Calu3 (cell line): ENCODE measurements around the gene ELANE. TPM values are rescaled to one million over a fixed set of nuclear protein-coding genes. Genes with fewer than 3 reads are reported as not detected.
"Not testable (repeated sequence)": the region's sequence is repeated elsewhere in the genome, so short reads cannot be mapped to it uniquely, and the experiment has no call there.

Experiments used
- BruUV-seq: library from RNA; stranded (reverse); fragments of 400-500 nt; replicated peaks from 2 replicates; lab custom pipeline; 2021; lab: Mats Ljungman, UMichigan
- CTCF ChIA-PET: fragments of 300-600 bp; sonication (Branson Sonifier 250); formaldehyde crosslinking; loops from one replicate; lab custom pipeline; 2022; ENCODE audit warnings: antibody characterized with exemption; lab: Charles Lee
- DNase-seq: peaks from one replicate; pipeline ENCODE4 v3.0.0; 2022
- H3K27ac Mint-ChIP-seq: one replicate; pipeline ENCODE4 v1.8.0; 2022; ENCODE audit warnings: mixed read lengths; ENCODE audit not compliant: unreplicated experiment
- H3K27me3 Mint-ChIP-seq: one replicate; pipeline ENCODE4 v1.8.0; 2022; ENCODE audit warnings: mixed read lengths; ENCODE audit not compliant: unreplicated experiment
- H3K36me3 Mint-ChIP-seq: one replicate; pipeline ENCODE4 v1.8.0; 2022; ENCODE audit warnings: mild to moderate bottlenecking, moderate library complexity, mixed read lengths; ENCODE audit not compliant: insufficient read depth, unreplicated experiment
- H3K4me1 Mint-ChIP-seq: one replicate; pipeline ENCODE4 v1.8.0; 2022; ENCODE audit warnings: mild to moderate bottlenecking, low read depth, mixed read lengths; ENCODE audit not compliant: unreplicated experiment
- H3K4me3 Mint-ChIP-seq: one replicate; pipeline ENCODE4 v1.8.0; 2022; ENCODE audit warnings: mild to moderate bottlenecking, low read depth, moderate library complexity, mixed read lengths; ENCODE audit not compliant: unreplicated experiment
- H3K9me3 Mint-ChIP-seq: one replicate; pipeline ENCODE4 v1.8.0; 2022; ENCODE audit warnings: low read depth, mixed read lengths; ENCODE audit not compliant: unreplicated experiment
- CTCF ChIP-seq: fragments of 200-600 bp; IDR thresholded peaks from one replicate; pipeline ENCODE4 v1.8.0; 2022; ENCODE audit warnings: antibody characterized with exemption; ENCODE audit not compliant: unreplicated experiment
- intact Hi-C: fragments of 100-400 bp; cut with micrococcal nuclease; formaldehyde crosslinking; loops from one replicate; pipeline ENCODE4 v1.10.0; 2022; ENCODE audit not compliant: unreplicated experiment
- total RNA-seq: library from RNA; stranded (reverse); gene quantifications from 2 replicates; pipeline ENCODE4 v1.2.3, GENCODE V29; 2022

Gene ELANE
- total RNA-seq, 1 experiment from 2014 or later, result not detected

- no peaks in the 10 kb centered on the region for H3K9me3 Mint-ChIP-seq
- no peak overlapping the region for H3K4me3 Mint-ChIP-seq
- H3K4me1 Mint-ChIP-seq, result no peaks in the 10 kb centered on the region
- TF ChIP-seq CTCF, result no peak
- CTCF ChIA-PET, result no interaction called here
- no peak overlapping the region for H3K27ac Mint-ChIP-seq
- H3K36me3 Mint-ChIP-seq, result no peaks in the 10 kb centered on the region
- intact Hi-C loops, result no loop called here
- H3K27me3 Mint-ChIP-seq, result peaks cover 54% of the 10 kb centered on the region
- no peak for DNase-seq
- BruUV-seq, result no TSS peak
These were observed 20.4 kb upstream of the ELANE start for GRCh38 chr19:831407-832369.

GRCh38 chr19:834216-834615 lies 17.9 kb upstream of the ELANE start:
- DNase-seq, result no peak
- Mint-ChIP-seq H3K27me3 (peaks cover 43% of the 10 kb centered on the region), H3K4me1 (no peaks in the 10 kb centered on the region), H3K9me3 (no peaks in the 10 kb centered on the region), H3K27ac (no peak overlapping the region), H3K4me3 (no peak overlapping the region), H3K36me3 (no peaks in the 10 kb centered on the region)
- TF ChIP-seq CTCF, result no peak
- no TSS peak for BruUV-seq
- CTCF ChIA-PET, result no interaction called here
- intact Hi-C loops, result no loop called here

- Mint-ChIP-seq H3K27ac (no peak overlapping the region), H3K4me3 (no peak overlapping the region), H3K27me3 (peaks cover 32% of the 10 kb centered on the region), H3K4me1 (no peaks in the 10 kb centered on the region), H3K36me3 (no peaks in the 10 kb centered on the region), H3K9me3 (no peaks in the 10 kb centered on the region)
- DNase-seq, result no peak
- no peak for TF ChIP-seq CTCF
- intact Hi-C loops, result no loop called here
- CTCF ChIA-PET, result no interaction called here
- BruUV-seq, result no TSS peak
These were observed 16.8 kb upstream of the ELANE start for GRCh38 chr19:835210-835810.

- peaks cover 48% of the 10 kb centered on the region for H3K27me3 Mint-ChIP-seq
- H3K9me3 Mint-ChIP-seq, result peaks cover 3% of the 10 kb centered on the region
- H3K36me3 Mint-ChIP-seq, result peaks cover 3% of the 10 kb centered on the region
- BruUV-seq, result no TSS peak
- no peaks in the 10 kb centered on the region for H3K4me1 Mint-ChIP-seq
- no peak for TF ChIP-seq CTCF
- H3K27ac Mint-ChIP-seq, result peak within 1 kb of the TSS; percentile 76
- H3K4me3 Mint-ChIP-seq, result no peak within 1 kb of the TSS
- intact Hi-C loops, result no loop called here
- CTCF ChIA-PET, result no interaction called here
- no peak for DNase-seq
These were observed 11.4 kb upstream of the ELANE start, which contains the start of gene PRTN3 for GRCh38 chr19:840519-841206. Gene PRTN3, plus strand, starts transcription at chr19:840999. Its CDS starts 10 bp downstream, at chr19:841009.

GRCh38 chr19:842802-843179 lies 9.3 kb upstream of the ELANE start:
- H3K9me3 Mint-ChIP-seq, DNase-seq, CTCF ChIA-PET, intact Hi-C loops, H3K36me3 Mint-ChIP-seq, H3K27ac Mint-ChIP-seq, BruUV-seq, H3K4me1 Mint-ChIP-seq, H3K4me3 Mint-ChIP-seq: not testable (repeated sequence)
- H3K27me3 Mint-ChIP-seq, result peaks cover 54% of the 10 kb centered on the region
